B cell (primary cell): ENCODE measurements around the gene KANSL1L. TPM values are rescaled to one million over a fixed set of nuclear protein-coding genes. Genes with fewer than 3 reads are reported as not detected.

Source experiments
- ATAC-seq: fragments of 200-7000 bp; cut with Tn5 transposase; one replicate; pipeline ENCODE4 v1.10.0; 2021; ENCODE audit warnings: low read depth, mild to moderate bottlenecking, moderate number of reproducible peaks, moderate library complexity
- CTCF ChIA-PET: fragments of 350-600 bp; sonication (Branson Sonifier 250); formaldehyde crosslinking; loops from one replicate; lab custom pipeline; 2021; ENCODE audit warnings: antibody characterized with exemption, inconsistent platforms; lab: Charles Lee
- POLR2A ChIA-PET: fragments of 350-600 bp; sonication (Branson Sonifier 250); formaldehyde crosslinking; loops from one replicate; lab custom pipeline; 2021; ENCODE audit warnings: antibody characterized with exemption; lab: Charles Lee
- DNase-seq: peaks from one replicate; pipeline ENCODE4 v3.0.0; 2013
- H2AFZ ChIP-seq: 2 replicates; pipeline ENCODE4 v1.6.1; 2012; ENCODE audit warnings: mild to moderate bottlenecking, low read depth, low read length; ENCODE audit not compliant: insufficient read depth, poor library complexity, severe bottlenecking
- H3K27ac ChIP-seq, 2 donors: 1 replicate in 1 of 2; 2 replicates in 1 of 2; pipeline ENCODE4 v1.5.1; 2012 to 2013; ENCODE audit warnings: low read length in 2 of 2, mild to moderate bottlenecking in 2 of 2, moderate library complexity in 1 of 2
- H3K27me3 ChIP-seq, 4 experiments: fragments of 200-600 bp in 1 of 4; sonication (generic) in 1 of 4; replicated peaks in 1 of 4; 1 replicate in 2 of 4; 2 replicates in 2 of 4; pipeline versions ENCODE4 v1.6.1 to v1.7.0; 2013 to 2016; ENCODE audit warnings: low read length in 3 of 4, mild to moderate bottlenecking in 2 of 4, mixed read lengths in 1 of 4, moderate library complexity in 1 of 4; ENCODE audit not compliant: insufficient read depth in 4 of 4, control insufficient read depth in 3 of 4; ENCODE audit errors: control extremely low read depth in 1 of 4
- H3K36me3 ChIP-seq, 2 experiments: replicated peaks in 1 of 2; 1 replicate in 1 of 2; 2 replicates in 1 of 2; pipeline versions ENCODE4 v1.6.1 to v1.7.1; 2013; ENCODE audit warnings: low read length in 1 of 2; ENCODE audit not compliant: insufficient read depth in 2 of 2, control insufficient read depth in 1 of 2; ENCODE audit errors: control extremely low read depth in 1 of 2, extremely low read depth in 1 of 2
- H3K4me1 ChIP-seq, 2 donors: fragments of 200-600 bp in 1 of 2; sonication (generic) in 1 of 2; 1 replicate in 1 of 2; 2 replicates in 1 of 2; pipeline versions ENCODE4 v1.5.1 to v1.6.1; 2013 to 2017; ENCODE audit warnings: low read length in 2 of 2; ENCODE audit not compliant: control insufficient read depth in 2 of 2, insufficient read depth in 2 of 2
- H3K4me2 ChIP-seq: replicated peaks from 2 replicates; pipeline ENCODE3; 2012; ENCODE audit warnings: mild to moderate bottlenecking, low read depth, low read length; ENCODE audit not compliant: poor library complexity, severe bottlenecking
- H3K4me3 ChIP-seq, 5 experiments: fragments of 200-600 bp in 1 of 5; sonication (generic) in 1 of 5; 1 replicate in 3 of 5; 2 replicates in 2 of 5; pipeline versions ENCODE4 v1.5.1 to v1.7.0; 2011 to 2016; ENCODE audit warnings: low read length in 4 of 5, mild to moderate bottlenecking in 4 of 5, low read depth in 2 of 5, control low read depth in 1 of 5, moderate library complexity in 1 of 5; ENCODE audit not compliant: insufficient read depth in 1 of 5; ENCODE audit errors: control extremely low read depth in 1 of 5, extremely low read depth in 1 of 5
- H3K79me2 ChIP-seq: fragments of 200-600 bp; sonication (generic); one replicate; pipeline ENCODE4 v1.6.0; 2016; ENCODE audit warnings: low read length; ENCODE audit not compliant: control insufficient read depth, insufficient read depth
- H3K9ac ChIP-seq: fragments of 200-600 bp; sonication (generic); 2 replicates; pipeline ENCODE4 v1.6.1; 2017; ENCODE audit warnings: mild to moderate bottlenecking, low read length, moderate library complexity
- H3K9me3 ChIP-seq, 3 donors: one replicate each; pipeline versions ENCODE4 v1.6.1 to v1.7.1; 2013; ENCODE audit warnings: low read length in 2 of 3; ENCODE audit not compliant: control insufficient read depth in 2 of 3, insufficient read depth in 1 of 3; ENCODE audit errors: control extremely low read depth in 1 of 3
- H4K20me1 ChIP-seq: 2 replicates; pipeline ENCODE4 v1.6.0; 2012; ENCODE audit warnings: mild to moderate bottlenecking, low read length; ENCODE audit not compliant: insufficient read depth, control insufficient read depth, poor library complexity, severe bottlenecking
- H3K27ac Mint-ChIP-seq: one replicate; pipeline ENCODE4 v1.8.0; 2021; ENCODE audit warnings: mixed read lengths
- H3K27me3 Mint-ChIP-seq: one replicate; pipeline ENCODE4 v1.8.0; 2021; ENCODE audit warnings: mixed read lengths
- H3K4me1 Mint-ChIP-seq: one replicate; pipeline ENCODE4 v1.8.0; 2021; ENCODE audit warnings: mixed read lengths
- H3K4me3 Mint-ChIP-seq: one replicate; pipeline ENCODE4 v1.8.0; 2021; ENCODE audit warnings: mixed read lengths
- H3K9me3 Mint-ChIP-seq: one replicate; pipeline ENCODE4 v1.8.0; 2022; ENCODE audit warnings: mixed read lengths; ENCODE audit not compliant: insufficient read depth
- EZH2 ChIP-seq: IDR thresholded peaks from 2 replicates; pipeline ENCODE4 v1.6.1; 2012; ENCODE audit warnings: borderline replicate concordance, low read depth, mild to moderate bottlenecking, moderate library complexity, low read length; ENCODE audit not compliant: insufficient read depth, poor library complexity, severe bottlenecking
- WGBS: methylation state at CpG from one replicate; pipeline ENCODE4 v1.1.5; 2013; ENCODE audit warnings: missing lambda C conversion rate; ENCODE audit not compliant: insufficient coverage; 5-methylcytosine and 5-hydroxymethylcytosine counted together
- intact Hi-C: fragments of 100-400 bp; cut with micrococcal nuclease; formaldehyde crosslinking; loops from one replicate; pipeline ENCODE4 v1.10.0; 2022
- polyA plus RNA-seq: library from polyadenylated mRNA; depleted of rRNA; stranded (reverse); fragments of >200 nt; gene quantifications from 2 replicates; pipeline ENCODE4 v1.2.3, GENCODE V29; 2012
- total RNA-seq, 2 donors: library from RNA; stranded (reverse); fragments of 120-200 nt in 1 of 2; gene quantifications; 1 replicate in 1 of 2; 2 replicates in 1 of 2; pipeline versions ENCODE4 v1.2.3 to v1.2.4, GENCODE V29; 2013 to 2022
- TF ChIP-seq, protein P1 (sequence below): fragments of 200-600 bp; IDR thresholded peaks from one replicate; pipeline ENCODE4 v1.8.0; 2022; ENCODE audit warnings: antibody characterized with exemption, mild to moderate bottlenecking

KANSL1L gene
- total and polyA plus RNA-seq, 2 donors (not counting 1 experiment from before 2014, with no cell fraction given) = 7.3 to 21.1 TPM

GRCh38 chr2:210034087-210034683 is 137.0 kb downstream of the KANSL1L start:
- Histone ChIP-seq H3K9me3 (no peaks in the 10 kb centered on the region), H3K36me3 (no peaks in the 10 kb centered on the region), H3K27ac (no peak overlapping the region), H3K79me2 (no peaks in the 10 kb centered on the region), H3K27me3 (no peaks in the 10 kb centered on the region), H3K4me1 (no peaks in the 10 kb centered on the region), H3K4me3 (no peak overlapping the region), H4K20me1 (no peaks in the 10 kb centered on the region), H3K9ac (no peak overlapping the region), H3K4me2 (no peak overlapping the region), H2AFZ (no peak overlapping the region)
- no peak overlapping the region for H3K27ac Mint-ChIP-seq
- no peaks in the 10 kb centered on the region for H3K9me3 Mint-ChIP-seq
- H3K27me3 Mint-ChIP-seq = no peaks in the 10 kb centered on the region
- intact Hi-C loops = no loop called here
- ATAC-seq (no peak), DNase-seq (no peak)
- TF ChIP-seq, protein P1, sequence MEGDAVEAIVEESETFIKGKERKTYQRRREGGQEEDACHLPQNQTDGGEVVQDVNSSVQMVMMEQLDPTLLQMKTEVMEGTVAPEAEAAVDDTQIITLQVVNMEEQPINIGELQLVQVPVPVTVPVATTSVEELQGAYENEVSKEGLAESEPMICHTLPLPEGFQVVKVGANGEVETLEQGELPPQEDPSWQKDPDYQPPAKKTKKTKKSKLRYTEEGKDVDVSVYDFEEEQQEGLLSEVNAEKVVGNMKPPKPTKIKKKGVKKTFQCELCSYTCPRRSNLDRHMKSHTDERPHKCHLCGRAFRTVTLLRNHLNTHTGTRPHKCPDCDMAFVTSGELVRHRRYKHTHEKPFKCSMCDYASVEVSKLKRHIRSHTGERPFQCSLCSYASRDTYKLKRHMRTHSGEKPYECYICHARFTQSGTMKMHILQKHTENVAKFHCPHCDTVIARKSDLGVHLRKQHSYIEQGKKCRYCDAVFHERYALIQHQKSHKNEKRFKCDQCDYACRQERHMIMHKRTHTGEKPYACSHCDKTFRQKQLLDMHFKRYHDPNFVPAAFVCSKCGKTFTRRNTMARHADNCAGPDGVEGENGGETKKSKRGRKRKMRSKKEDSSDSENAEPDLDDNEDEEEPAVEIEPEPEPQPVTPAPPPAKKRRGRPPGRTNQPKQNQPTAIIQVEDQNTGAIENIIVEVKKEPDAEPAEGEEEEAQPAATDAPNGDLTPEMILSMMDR = no peak
- no peak for TF ChIP-seq EZH2
- CTCF ChIA-PET = interaction anchor here (0.6 kb wide), 1 partner anchor 31 kb away, joined by 3 read pairs; no protein-coding TSS in a partner anchor
- WGBS = 82% methylated on average over 2 of the region's 2 CpGs
- no peak overlapping the region for H3K4me3 Mint-ChIP-seq
- H3K4me1 Mint-ChIP-seq = no peaks in the 10 kb centered on the region
- POLR2A ChIA-PET = no interaction called here

GRCh38 chr2:210028178-210028577 is 143.0 kb downstream of the KANSL1L start:
- 100% methylated on average over 1 of the region's 2 CpGs for WGBS
- ChIA-PET CTCF (no interaction called here), POLR2A (no interaction called here)
- Mint-ChIP-seq H3K9me3 (no peaks in the 10 kb centered on the region), H3K27me3 (no peaks in the 10 kb centered on the region), H3K27ac (no peak overlapping the region), H3K4me3 (no peak overlapping the region), H3K4me1 (no peaks in the 10 kb centered on the region)
- Histone ChIP-seq H3K4me1 (no peaks in the 10 kb centered on the region), H3K79me2 (no peaks in the 10 kb centered on the region), H3K4me3 (no peak overlapping the region), H3K27ac (no peak overlapping the region), H3K4me2 (no peak overlapping the region), H4K20me1 (no peaks in the 10 kb centered on the region), H3K9me3 (no peaks in the 10 kb centered on the region), H3K36me3 (peaks cover 0 to 7% of the 10 kb centered on the region in 2 experiments), H3K27me3 (no peaks in the 10 kb centered on the region), H3K9ac (no peak overlapping the region), H2AFZ (no peak overlapping the region)
- DNase-seq = no peak
- intact Hi-C loops = no loop called here
- TF ChIP-seq, protein P1 = no peak
- TF ChIP-seq EZH2 = no peak
- no peak for ATAC-seq
